HEK293 (cell line): ENCODE data around the gene TAF1B.

Source experiments
- CTCF ChIA-PET: fragments of 350-600 bp; formaldehyde crosslinking; extraction: SDS; loops from one replicate; lab custom pipeline; 2021; ENCODE audit warnings: antibody characterized with exemption; lab: Yijun Ruan, JAX
- POLR2A ChIA-PET: fragments of 300-600 bp; formaldehyde crosslinking; extraction: SDS; loops from one replicate; lab custom pipeline; 2020; ENCODE audit warnings: antibody characterized with exemption, inconsistent platforms; lab: Yijun Ruan, JAX
- H3K27ac ChIP-seq: fragments of 200-500 bp; sonication (Bioruptor generic); 2 replicates; pipeline ENCODE4 v1.5.1; 2014; ENCODE audit warnings: low read depth, low read length, control low read depth, inconsistent platforms; ENCODE audit errors: extremely low read depth
- H3K36me3 ChIP-seq, 2 experiments: fragments of 200-500 bp in 1 of 2; sonication (Bioruptor generic) in 1 of 2; 1 replicate in 1 of 2; 2 replicates in 1 of 2; pipeline ENCODE4 v1.5.1; 2014 to 2017; ENCODE audit warnings: inconsistent platforms in 2 of 2, low read length in 2 of 2; ENCODE audit not compliant: control insufficient read depth in 2 of 2, insufficient read depth in 1 of 2
- H3K4me1 ChIP-seq: fragments of 200-500 bp; sonication (Bioruptor generic); 2 replicates; pipeline ENCODE4 v1.5.1; 2014; ENCODE audit warnings: mild to moderate bottlenecking, low read length, inconsistent platforms; ENCODE audit not compliant: control insufficient read depth, insufficient read depth
- H3K4me3 ChIP-seq: 2 replicates; pipeline ENCODE4 v1.5.1; 2011; ENCODE audit warnings: low read depth, mild to moderate bottlenecking, control low read depth, low read length, moderate library complexity
- H3K9me3 ChIP-seq: fragments of 200-500 bp; sonication (Bioruptor generic); 2 replicates; pipeline ENCODE4 v1.5.1; 2014; ENCODE audit warnings: low read depth, low read length, inconsistent platforms; ENCODE audit not compliant: control insufficient read depth, insufficient read depth
- BCL6B ChIP-seq: fragments of 450-650 bp; formaldehyde crosslinking; IDR thresholded peaks from 2 replicates; pipeline ENCODE4 v1.5.1; 2017; ENCODE audit warnings: missing biosample characterization, missing genetic modification characterization
- HOXC10 ChIP-seq: sonication (generic); formaldehyde crosslinking; IDR thresholded peaks from 2 replicates; pipeline ENCODE4 v1.8.1; 2023; ENCODE audit warnings: mild to moderate bottlenecking, missing genetic modification reagents
- PRDM2 ChIP-seq: fragments of 450-650 bp; formaldehyde crosslinking; IDR thresholded peaks from 2 replicates; pipeline ENCODE4 v1.5.1; 2016; ENCODE audit warnings: missing biosample characterization, missing genetic modification characterization, borderline replicate concordance
- YY1 ChIP-seq: fragments of 450-650 bp; formaldehyde crosslinking; IDR thresholded peaks from 2 replicates; pipeline ENCODE4 v1.5.1; 2018; ENCODE audit warnings: missing biosample characterization, missing genetic modification characterization
- ZNF146 ChIP-seq: fragments of 450-650 bp; formaldehyde crosslinking; IDR thresholded peaks from 2 replicates; pipeline ENCODE4 v1.5.1; 2016; ENCODE audit warnings: missing biosample characterization, missing genetic modification characterization
- ZNF211 ChIP-seq: fragments of 450-650 bp; formaldehyde crosslinking; IDR thresholded peaks from 2 replicates; pipeline ENCODE4 v1.5.1; 2016; ENCODE audit warnings: low read depth, missing biosample characterization, missing genetic modification characterization
- ZNF514 ChIP-seq: fragments of 450-650 bp; formaldehyde crosslinking; IDR thresholded peaks from 2 replicates; pipeline ENCODE4 v1.5.1; 2016; ENCODE audit warnings: missing biosample characterization, missing genetic modification characterization
- ZNF544 ChIP-seq: fragments of 450-650 bp; formaldehyde crosslinking; IDR thresholded peaks from 2 replicates; pipeline ENCODE4 v1.5.0; 2017; ENCODE audit warnings: missing biosample characterization, missing genetic modification characterization
- ZNF561 ChIP-seq: fragments of 450-650 bp; IDR thresholded peaks from 2 replicates; pipeline ENCODE4 v1.5.1; 2018; ENCODE audit warnings: missing biosample characterization, missing genetic modification characterization, borderline replicate concordance
- ZNF792 ChIP-seq: fragments of 450-650 bp; formaldehyde crosslinking; IDR thresholded peaks from 2 replicates; pipeline ENCODE4 v1.5.1; 2016; ENCODE audit warnings: missing biosample characterization, missing genetic modification characterization
- ZSCAN30 ChIP-seq: fragments of 450-650 bp; IDR thresholded peaks from 2 replicates; pipeline ENCODE4 v1.5.1; 2018; ENCODE audit warnings: missing biosample characterization, mild to moderate bottlenecking, missing genetic modification characterization, moderate library complexity
- TF ChIP-seq, protein P1 (sequence below): fragments of 450-650 bp; formaldehyde crosslinking; IDR thresholded peaks from 2 replicates; pipeline ENCODE4 v1.5.1; 2016; ENCODE audit warnings: missing biosample characterization, missing genetic modification characterization
- TF ChIP-seq, protein P2 (sequence below): fragments of 450-650 bp; formaldehyde crosslinking; IDR thresholded peaks from 2 replicates; pipeline ENCODE4 v1.5.1; 2016; ENCODE audit warnings: missing biosample characterization, missing genetic modification characterization, borderline replicate concordance
- TF ChIP-seq, protein P3 (sequence below): fragments of 450-650 bp; formaldehyde crosslinking; IDR thresholded peaks from 2 replicates; pipeline ENCODE4 v1.5.1; 2017; ENCODE audit warnings: missing biosample characterization, missing genetic modification characterization
- TF ChIP-seq, protein P4 (sequence below): fragments of 450-650 bp; formaldehyde crosslinking; IDR thresholded peaks from 2 replicates; pipeline ENCODE4 v1.5.1; 2016; ENCODE audit warnings: missing biosample characterization, missing genetic modification characterization

The TAF1B gene

DNA sequence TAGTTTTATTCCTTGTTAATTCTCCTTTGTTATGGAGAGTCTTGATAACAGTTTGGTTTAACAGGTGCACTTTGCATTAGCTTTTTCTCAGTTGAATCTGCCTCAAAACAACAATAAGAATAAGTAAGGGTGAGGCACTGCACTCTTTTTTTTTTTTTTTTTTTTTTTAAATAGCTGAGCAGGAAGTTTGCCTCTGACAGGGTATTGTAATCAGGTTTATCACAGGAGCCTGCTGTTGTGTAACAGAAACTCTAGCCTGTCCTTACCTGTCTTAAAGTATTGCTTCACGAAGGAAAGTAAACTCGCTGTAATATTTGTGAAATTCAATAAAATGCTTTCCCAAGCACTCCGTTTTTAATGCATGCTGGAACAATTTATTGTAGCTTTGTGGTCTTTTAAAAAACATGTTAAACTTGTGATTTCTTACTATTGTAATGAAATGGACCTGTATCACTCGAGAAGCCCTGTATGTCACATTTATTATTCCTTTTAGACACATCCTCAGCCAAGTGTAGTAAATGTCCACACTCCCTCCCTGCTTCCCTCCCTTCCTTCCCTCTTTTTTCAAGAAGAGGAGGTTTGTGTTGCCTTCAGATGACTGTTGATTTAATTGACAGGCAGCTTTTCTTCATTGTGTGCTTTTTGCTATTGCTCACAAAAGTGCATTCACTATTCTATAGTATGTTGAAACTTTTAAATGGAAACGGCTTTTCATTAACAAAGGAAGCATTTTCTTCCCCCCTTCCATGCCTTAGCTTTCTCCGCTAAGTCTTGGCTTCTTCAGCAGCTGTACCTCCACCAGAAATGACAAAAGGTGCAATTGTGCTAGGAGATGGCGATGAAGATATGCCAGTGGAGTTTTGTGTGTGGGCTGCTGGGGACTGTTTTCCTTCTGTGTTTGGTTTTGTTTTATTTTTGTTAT is 52.7 kb downstream of the TAF1B start (continued):
- TF ChIP-seq, protein P1, sequence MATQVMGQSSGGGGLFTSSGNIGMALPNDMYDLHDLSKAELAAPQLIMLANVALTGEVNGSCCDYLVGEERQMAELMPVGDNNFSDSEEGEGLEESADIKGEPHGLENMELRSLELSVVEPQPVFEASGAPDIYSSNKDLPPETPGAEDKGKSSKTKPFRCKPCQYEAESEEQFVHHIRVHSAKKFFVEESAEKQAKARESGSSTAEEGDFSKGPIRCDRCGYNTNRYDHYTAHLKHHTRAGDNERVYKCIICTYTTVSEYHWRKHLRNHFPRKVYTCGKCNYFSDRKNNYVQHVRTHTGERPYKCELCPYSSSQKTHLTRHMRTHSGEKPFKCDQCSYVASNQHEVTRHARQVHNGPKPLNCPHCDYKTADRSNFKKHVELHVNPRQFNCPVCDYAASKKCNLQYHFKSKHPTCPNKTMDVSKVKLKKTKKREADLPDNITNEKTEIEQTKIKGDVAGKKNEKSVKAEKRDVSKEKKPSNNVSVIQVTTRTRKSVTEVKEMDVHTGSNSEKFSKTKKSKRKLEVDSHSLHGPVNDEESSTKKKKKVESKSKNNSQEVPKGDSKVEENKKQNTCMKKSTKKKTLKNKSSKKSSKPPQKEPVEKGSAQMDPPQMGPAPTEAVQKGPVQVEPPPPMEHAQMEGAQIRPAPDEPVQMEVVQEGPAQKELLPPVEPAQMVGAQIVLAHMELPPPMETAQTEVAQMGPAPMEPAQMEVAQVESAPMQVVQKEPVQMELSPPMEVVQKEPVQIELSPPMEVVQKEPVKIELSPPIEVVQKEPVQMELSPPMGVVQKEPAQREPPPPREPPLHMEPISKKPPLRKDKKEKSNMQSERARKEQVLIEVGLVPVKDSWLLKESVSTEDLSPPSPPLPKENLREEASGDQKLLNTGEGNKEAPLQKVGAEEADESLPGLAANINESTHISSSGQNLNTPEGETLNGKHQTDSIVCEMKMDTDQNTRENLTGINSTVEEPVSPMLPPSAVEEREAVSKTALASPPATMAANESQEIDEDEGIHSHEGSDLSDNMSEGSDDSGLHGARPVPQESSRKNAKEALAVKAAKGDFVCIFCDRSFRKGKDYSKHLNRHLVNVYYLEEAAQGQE: no peak
- TF ChIP-seq ZNF211 (tag by site-specific recombination): no peak
- TF ChIP-seq, all 188 proteins: peak for 0

- Histone ChIP-seq H3K4me1 (peaks cover 24% of the 10 kb centered on the region), H3K9me3 (no peaks in the 10 kb centered on the region), H3K36me3 (peaks cover 2 to 3% of the 10 kb centered on the region in 2 experiments; a peak in 2 of 3 replicates), H3K4me3 (no peak overlapping the region), H3K27ac (no peak overlapping the region)
- POLR2A ChIA-PET: no interaction called here
- CTCF ChIA-PET: no interaction called here
- TF ChIP-seq ZSCAN30: no peak
- TF ChIP-seq BCL6B (tag by site-specific recombination): no peak
- no peak for TF ChIP-seq ZNF514
- no peak for TF ChIP-seq PRDM2 (tag by site-specific recombination)
- TF ChIP-seq, protein P2, sequence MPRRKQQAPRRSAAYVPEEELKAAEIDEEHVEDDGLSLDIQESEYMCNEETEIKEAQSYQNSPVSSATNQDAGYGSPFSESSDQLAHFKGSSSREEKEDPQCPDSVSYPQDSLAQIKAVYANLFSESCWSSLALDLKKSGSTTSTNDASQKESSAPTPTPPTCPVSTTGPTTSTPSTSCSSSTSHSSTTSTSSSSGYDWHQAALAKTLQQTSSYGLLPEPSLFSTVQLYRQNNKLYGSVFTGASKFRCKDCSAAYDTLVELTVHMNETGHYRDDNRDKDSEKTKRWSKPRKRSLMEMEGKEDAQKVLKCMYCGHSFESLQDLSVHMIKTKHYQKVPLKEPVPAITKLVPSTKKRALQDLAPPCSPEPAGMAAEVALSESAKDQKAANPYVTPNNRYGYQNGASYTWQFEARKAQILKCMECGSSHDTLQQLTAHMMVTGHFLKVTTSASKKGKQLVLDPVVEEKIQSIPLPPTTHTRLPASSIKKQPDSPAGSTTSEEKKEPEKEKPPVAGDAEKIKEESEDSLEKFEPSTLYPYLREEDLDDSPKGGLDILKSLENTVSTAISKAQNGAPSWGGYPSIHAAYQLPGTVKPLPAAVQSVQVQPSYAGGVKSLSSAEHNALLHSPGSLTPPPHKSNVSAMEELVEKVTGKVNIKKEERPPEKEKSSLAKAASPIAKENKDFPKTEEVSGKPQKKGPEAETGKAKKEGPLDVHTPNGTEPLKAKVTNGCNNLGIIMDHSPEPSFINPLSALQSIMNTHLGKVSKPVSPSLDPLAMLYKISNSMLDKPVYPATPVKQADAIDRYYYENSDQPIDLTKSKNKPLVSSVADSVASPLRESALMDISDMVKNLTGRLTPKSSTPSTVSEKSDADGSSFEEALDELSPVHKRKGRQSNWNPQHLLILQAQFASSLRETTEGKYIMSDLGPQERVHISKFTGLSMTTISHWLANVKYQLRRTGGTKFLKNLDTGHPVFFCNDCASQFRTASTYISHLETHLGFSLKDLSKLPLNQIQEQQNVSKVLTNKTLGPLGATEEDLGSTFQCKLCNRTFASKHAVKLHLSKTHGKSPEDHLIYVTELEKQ (tag by site-specific recombination): no peak
- TF ChIP-seq, protein P3, sequence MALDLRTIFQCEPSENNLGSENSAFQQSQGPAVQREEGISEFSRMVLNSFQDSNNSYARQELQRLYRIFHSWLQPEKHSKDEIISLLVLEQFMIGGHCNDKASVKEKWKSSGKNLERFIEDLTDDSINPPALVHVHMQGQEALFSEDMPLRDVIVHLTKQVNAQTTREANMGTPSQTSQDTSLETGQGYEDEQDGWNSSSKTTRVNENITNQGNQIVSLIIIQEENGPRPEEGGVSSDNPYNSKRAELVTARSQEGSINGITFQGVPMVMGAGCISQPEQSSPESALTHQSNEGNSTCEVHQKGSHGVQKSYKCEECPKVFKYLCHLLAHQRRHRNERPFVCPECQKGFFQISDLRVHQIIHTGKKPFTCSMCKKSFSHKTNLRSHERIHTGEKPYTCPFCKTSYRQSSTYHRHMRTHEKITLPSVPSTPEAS: no peak
- TF ChIP-seq YY1 (tag by site-specific recombination): no peak
- TF ChIP-seq, protein P4, sequence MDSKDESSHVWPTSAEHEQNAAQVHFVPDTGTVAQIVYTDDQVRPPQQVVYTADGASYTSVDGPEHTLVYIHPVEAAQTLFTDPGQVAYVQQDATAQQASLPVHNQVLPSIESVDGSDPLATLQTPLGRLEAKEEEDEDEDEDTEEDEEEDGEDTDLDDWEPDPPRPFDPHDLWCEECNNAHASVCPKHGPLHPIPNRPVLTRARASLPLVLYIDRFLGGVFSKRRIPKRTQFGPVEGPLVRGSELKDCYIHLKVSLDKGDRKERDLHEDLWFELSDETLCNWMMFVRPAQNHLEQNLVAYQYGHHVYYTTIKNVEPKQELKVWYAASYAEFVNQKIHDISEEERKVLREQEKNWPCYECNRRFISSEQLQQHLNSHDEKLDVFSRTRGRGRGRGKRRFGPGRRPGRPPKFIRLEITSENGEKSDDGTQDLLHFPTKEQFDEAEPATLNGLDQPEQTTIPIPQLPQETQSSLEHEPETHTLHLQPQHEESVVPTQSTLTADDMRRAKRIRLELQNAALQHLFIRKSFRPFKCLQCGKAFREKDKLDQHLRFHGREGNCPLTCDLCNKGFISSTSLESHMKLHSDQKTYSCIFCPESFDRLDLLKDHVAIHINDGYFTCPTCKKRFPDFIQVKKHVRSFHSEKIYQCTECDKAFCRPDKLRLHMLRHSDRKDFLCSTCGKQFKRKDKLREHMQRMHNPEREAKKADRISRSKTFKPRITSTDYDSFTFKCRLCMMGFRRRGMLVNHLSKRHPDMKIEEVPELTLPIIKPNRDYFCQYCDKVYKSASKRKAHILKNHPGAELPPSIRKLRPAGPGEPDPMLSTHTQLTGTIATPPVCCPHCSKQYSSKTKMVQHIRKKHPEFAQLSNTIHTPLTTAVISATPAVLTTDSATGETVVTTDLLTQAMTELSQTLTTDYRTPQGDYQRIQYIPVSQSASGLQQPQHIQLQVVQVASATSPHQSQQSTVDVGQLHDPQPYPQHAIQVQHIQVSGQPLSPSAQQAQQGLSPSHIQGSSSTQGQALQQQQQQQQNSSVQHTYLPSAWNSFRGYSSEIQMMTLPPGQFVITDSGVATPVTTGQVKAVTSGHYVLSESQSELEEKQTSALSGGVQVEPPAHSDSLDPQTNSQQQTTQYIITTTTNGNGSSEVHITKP: peak; percentile 30; the same call in 1 of the 2 replicates
- TF ChIP-seq ZNF146: no peak
- no peak for TF ChIP-seq HOXC10 (CRISPR knock-in tag)
- TF ChIP-seq ZNF792 (tag by site-specific recombination): no peak
- no peak for TF ChIP-seq ZNF561 (tag by site-specific recombination)
- TF ChIP-seq ZNF544 (tag by site-specific recombination): no peak
Observed at GRCh38 chr2:9897331-9897737, 54.1 kb downstream of the TAF1B start.
